B cell (primary cell): Measurements from ENCODE around the gene ADGRA1. TPM values are rescaled to one million over a fixed set of nuclear protein-coding genes. Genes with fewer than 3 reads are reported as not detected.

ENCODE experiments used
- ATAC-seq: fragments of 200-7000 bp; cut with Tn5 transposase; one replicate; pipeline ENCODE4 v1.10.0; 2021; ENCODE audit warnings: low read depth, mild to moderate bottlenecking, moderate number of reproducible peaks, moderate library complexity
- CTCF ChIA-PET: fragments of 350-600 bp; sonication (Branson Sonifier 250); formaldehyde crosslinking; loops from one replicate; lab custom pipeline; 2021; ENCODE audit warnings: antibody characterized with exemption, inconsistent platforms; lab: Charles Lee
- POLR2A ChIA-PET: fragments of 350-600 bp; sonication (Branson Sonifier 250); formaldehyde crosslinking; loops from one replicate; lab custom pipeline; 2021; ENCODE audit warnings: antibody characterized with exemption; lab: Charles Lee
- DNase-seq: peaks from one replicate; pipeline ENCODE4 v3.0.0; 2013
- H2AFZ ChIP-seq: 2 replicates; pipeline ENCODE4 v1.6.1; 2012; ENCODE audit warnings: mild to moderate bottlenecking, low read depth, low read length; ENCODE audit not compliant: insufficient read depth, poor library complexity, severe bottlenecking
- H3K27ac ChIP-seq, 2 donors: 1 replicate in 1 of 2; 2 replicates in 1 of 2; pipeline ENCODE4 v1.5.1; 2012 to 2013; ENCODE audit warnings: low read length in 2 of 2, mild to moderate bottlenecking in 2 of 2, moderate library complexity in 1 of 2
- H3K27me3 ChIP-seq, 4 experiments: fragments of 200-600 bp in 1 of 4; sonication (generic) in 1 of 4; replicated peaks in 1 of 4; 1 replicate in 2 of 4; 2 replicates in 2 of 4; pipeline versions ENCODE4 v1.6.1 to v1.7.0; 2013 to 2016; ENCODE audit warnings: low read length in 3 of 4, mild to moderate bottlenecking in 2 of 4, mixed read lengths in 1 of 4, moderate library complexity in 1 of 4; ENCODE audit not compliant: insufficient read depth in 4 of 4, control insufficient read depth in 3 of 4; ENCODE audit errors: control extremely low read depth in 1 of 4
- H3K36me3 ChIP-seq, 2 experiments: replicated peaks in 1 of 2; 1 replicate in 1 of 2; 2 replicates in 1 of 2; pipeline versions ENCODE4 v1.6.1 to v1.7.1; 2013; ENCODE audit warnings: low read length in 1 of 2; ENCODE audit not compliant: insufficient read depth in 2 of 2, control insufficient read depth in 1 of 2; ENCODE audit errors: control extremely low read depth in 1 of 2, extremely low read depth in 1 of 2
- H3K4me1 ChIP-seq, 2 donors: fragments of 200-600 bp in 1 of 2; sonication (generic) in 1 of 2; 1 replicate in 1 of 2; 2 replicates in 1 of 2; pipeline versions ENCODE4 v1.5.1 to v1.6.1; 2013 to 2017; ENCODE audit warnings: low read length in 2 of 2; ENCODE audit not compliant: control insufficient read depth in 2 of 2, insufficient read depth in 2 of 2
- H3K4me2 ChIP-seq: replicated peaks from 2 replicates; pipeline ENCODE3; 2012; ENCODE audit warnings: mild to moderate bottlenecking, low read depth, low read length; ENCODE audit not compliant: poor library complexity, severe bottlenecking
- H3K4me3 ChIP-seq, 5 experiments: fragments of 200-600 bp in 1 of 5; sonication (generic) in 1 of 5; 1 replicate in 3 of 5; 2 replicates in 2 of 5; pipeline versions ENCODE4 v1.5.1 to v1.7.0; 2011 to 2016; ENCODE audit warnings: low read length in 4 of 5, mild to moderate bottlenecking in 4 of 5, low read depth in 2 of 5, control low read depth in 1 of 5, moderate library complexity in 1 of 5; ENCODE audit not compliant: insufficient read depth in 1 of 5; ENCODE audit errors: control extremely low read depth in 1 of 5, extremely low read depth in 1 of 5
- H3K79me2 ChIP-seq: fragments of 200-600 bp; sonication (generic); one replicate; pipeline ENCODE4 v1.6.0; 2016; ENCODE audit warnings: low read length; ENCODE audit not compliant: control insufficient read depth, insufficient read depth
- H3K9ac ChIP-seq: fragments of 200-600 bp; sonication (generic); 2 replicates; pipeline ENCODE4 v1.6.1; 2017; ENCODE audit warnings: mild to moderate bottlenecking, low read length, moderate library complexity
- H3K9me3 ChIP-seq, 3 donors: one replicate each; pipeline versions ENCODE4 v1.6.1 to v1.7.1; 2013; ENCODE audit warnings: low read length in 2 of 3; ENCODE audit not compliant: control insufficient read depth in 2 of 3, insufficient read depth in 1 of 3; ENCODE audit errors: control extremely low read depth in 1 of 3
- H4K20me1 ChIP-seq: 2 replicates; pipeline ENCODE4 v1.6.0; 2012; ENCODE audit warnings: mild to moderate bottlenecking, low read length; ENCODE audit not compliant: insufficient read depth, control insufficient read depth, poor library complexity, severe bottlenecking
- H3K27ac Mint-ChIP-seq: one replicate; pipeline ENCODE4 v1.8.0; 2021; ENCODE audit warnings: mixed read lengths
- H3K27me3 Mint-ChIP-seq: one replicate; pipeline ENCODE4 v1.8.0; 2021; ENCODE audit warnings: mixed read lengths
- H3K4me1 Mint-ChIP-seq: one replicate; pipeline ENCODE4 v1.8.0; 2021; ENCODE audit warnings: mixed read lengths
- H3K4me3 Mint-ChIP-seq: one replicate; pipeline ENCODE4 v1.8.0; 2021; ENCODE audit warnings: mixed read lengths
- H3K9me3 Mint-ChIP-seq: one replicate; pipeline ENCODE4 v1.8.0; 2022; ENCODE audit warnings: mixed read lengths; ENCODE audit not compliant: insufficient read depth
- EZH2 ChIP-seq: IDR thresholded peaks from 2 replicates; pipeline ENCODE4 v1.6.1; 2012; ENCODE audit warnings: borderline replicate concordance, low read depth, mild to moderate bottlenecking, moderate library complexity, low read length; ENCODE audit not compliant: insufficient read depth, poor library complexity, severe bottlenecking
- WGBS: methylation state at CpG from one replicate; pipeline ENCODE4 v1.1.5; 2013; ENCODE audit warnings: missing lambda C conversion rate; ENCODE audit not compliant: insufficient coverage; 5-methylcytosine and 5-hydroxymethylcytosine counted together
- intact Hi-C: fragments of 100-400 bp; cut with micrococcal nuclease; formaldehyde crosslinking; loops from one replicate; pipeline ENCODE4 v1.10.0; 2022
- polyA plus RNA-seq: library from polyadenylated mRNA; depleted of rRNA; stranded (reverse); fragments of >200 nt; gene quantifications from 2 replicates; pipeline ENCODE4 v1.2.3, GENCODE V29; 2012
- total RNA-seq, 2 donors: library from RNA; stranded (reverse); fragments of 120-200 nt in 1 of 2; gene quantifications; 1 replicate in 1 of 2; 2 replicates in 1 of 2; pipeline versions ENCODE4 v1.2.3 to v1.2.4, GENCODE V29; 2013 to 2022
- TF ChIP-seq, protein P1 (sequence below): fragments of 200-600 bp; IDR thresholded peaks from one replicate; pipeline ENCODE4 v1.8.0; 2022; ENCODE audit warnings: antibody characterized with exemption, mild to moderate bottlenecking

Gene ADGRA1
- total and polyA plus RNA-seq, 2 donors (not counting 1 experiment from before 2014, with no cell fraction given), result not detected

GRCh38 chr10:133041101-133041500 is 46.6 kb upstream of the ADGRA1 start:
- intact Hi-C loops, result no loop called here
- no peaks in the 10 kb centered on the region for H3K36me3 ChIP-seq
- H4K20me1 ChIP-seq, result no peaks in the 10 kb centered on the region
- H3K4me1 ChIP-seq, result no peaks in the 10 kb centered on the region
- CTCF ChIA-PET, result no interaction called here
- POLR2A ChIA-PET, result no interaction called here
- no peak overlapping the region for H3K4me2 ChIP-seq
- Mint-ChIP-seq H3K4me3 (no peak overlapping the region), H3K27ac (no peak overlapping the region), H3K4me1 (no peaks in the 10 kb centered on the region), H3K27me3 (peaks cover 3% of the 10 kb centered on the region), H3K9me3 (no peaks in the 10 kb centered on the region)
- no peak overlapping the region for H3K27ac ChIP-seq
- no peaks in the 10 kb centered on the region for H3K27me3 ChIP-seq
- DNase-seq, result no peak
- H3K9ac ChIP-seq, result no peak overlapping the region
- H2AFZ ChIP-seq, result no peak overlapping the region
- ATAC-seq, result no peak
- WGBS, result 79% methylated on average over 9 of the region's 12 CpGs
- TF ChIP-seq, protein P1, sequence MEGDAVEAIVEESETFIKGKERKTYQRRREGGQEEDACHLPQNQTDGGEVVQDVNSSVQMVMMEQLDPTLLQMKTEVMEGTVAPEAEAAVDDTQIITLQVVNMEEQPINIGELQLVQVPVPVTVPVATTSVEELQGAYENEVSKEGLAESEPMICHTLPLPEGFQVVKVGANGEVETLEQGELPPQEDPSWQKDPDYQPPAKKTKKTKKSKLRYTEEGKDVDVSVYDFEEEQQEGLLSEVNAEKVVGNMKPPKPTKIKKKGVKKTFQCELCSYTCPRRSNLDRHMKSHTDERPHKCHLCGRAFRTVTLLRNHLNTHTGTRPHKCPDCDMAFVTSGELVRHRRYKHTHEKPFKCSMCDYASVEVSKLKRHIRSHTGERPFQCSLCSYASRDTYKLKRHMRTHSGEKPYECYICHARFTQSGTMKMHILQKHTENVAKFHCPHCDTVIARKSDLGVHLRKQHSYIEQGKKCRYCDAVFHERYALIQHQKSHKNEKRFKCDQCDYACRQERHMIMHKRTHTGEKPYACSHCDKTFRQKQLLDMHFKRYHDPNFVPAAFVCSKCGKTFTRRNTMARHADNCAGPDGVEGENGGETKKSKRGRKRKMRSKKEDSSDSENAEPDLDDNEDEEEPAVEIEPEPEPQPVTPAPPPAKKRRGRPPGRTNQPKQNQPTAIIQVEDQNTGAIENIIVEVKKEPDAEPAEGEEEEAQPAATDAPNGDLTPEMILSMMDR, result no peak
- TF ChIP-seq EZH2, result no peak
- peaks cover 0 to 12% (median 0%) of the 10 kb centered on the region in 3 donors for H3K9me3 ChIP-seq
- H3K4me3 ChIP-seq, result no peak overlapping the region
- no peaks in the 10 kb centered on the region for H3K79me2 ChIP-seq

GRCh38 chr10:133042061-133042460 is 45.7 kb upstream of the ADGRA1 start:
- intact Hi-C loops, result no loop called here
- TF ChIP-seq, protein P1, result no peak
- TF ChIP-seq EZH2, result no peak
- CTCF ChIA-PET, result no interaction called here
- Mint-ChIP-seq H3K27me3 (peaks cover 3% of the 10 kb centered on the region), H3K4me1 (no peaks in the 10 kb centered on the region), H3K9me3 (no peaks in the 10 kb centered on the region), H3K4me3 (no peak overlapping the region), H3K27ac (no peak overlapping the region)
- POLR2A ChIA-PET, result no interaction called here
- Histone ChIP-seq H2AFZ (no peak overlapping the region), H3K9me3 (peaks cover 0 to 14% (median 0%) of the 10 kb centered on the region in 3 donors), H3K36me3 (no peaks in the 10 kb centered on the region), H3K9ac (no peak overlapping the region), H3K4me3 (no peak overlapping the region), H3K27ac (no peak overlapping the region), H4K20me1 (no peaks in the 10 kb centered on the region), H3K27me3 (no peaks in the 10 kb centered on the region), H3K4me2 (no peak overlapping the region), H3K79me2 (no peaks in the 10 kb centered on the region), H3K4me1 (no peaks in the 10 kb centered on the region)
- DNase-seq, result no peak
- ATAC-seq, result no peak
- WGBS, result 95% methylated on average over 16 of the region's 17 CpGs
